Endothelial cell (in vitro differentiated cells): ENCODE results near the gene BLVRB. TPM values are rescaled to one million over a fixed set of nuclear protein-coding genes. Genes with fewer than 3 reads are reported as not detected.

Experiments used
- DNase-seq: peaks from one replicate; pipeline ENCODE4 v3.0.0; 2021; ENCODE audit warnings: low spot score
- H3K27ac Mint-ChIP-seq: one replicate; pipeline ENCODE4 v1.8.0; 2021; ENCODE audit warnings: mixed read lengths, inconsistent platforms; ENCODE audit not compliant: unreplicated experiment
- H3K27me3 Mint-ChIP-seq: one replicate; pipeline ENCODE4 v1.8.0; 2021; ENCODE audit warnings: mild to moderate bottlenecking, moderate library complexity, mixed read lengths, inconsistent platforms; ENCODE audit not compliant: unreplicated experiment
- H3K36me3 Mint-ChIP-seq: one replicate; pipeline ENCODE4 v1.8.0; 2021; ENCODE audit warnings: mild to moderate bottlenecking, low read depth, mixed read lengths, inconsistent platforms; ENCODE audit not compliant: unreplicated experiment
- H3K4me1 Mint-ChIP-seq: one replicate; pipeline ENCODE4 v1.8.0; 2021; ENCODE audit warnings: mild to moderate bottlenecking, mixed read lengths, inconsistent platforms; ENCODE audit not compliant: unreplicated experiment
- H3K4me3 Mint-ChIP-seq: one replicate; pipeline ENCODE4 v1.8.0; 2021; ENCODE audit warnings: mild to moderate bottlenecking, mixed read lengths, inconsistent platforms; ENCODE audit not compliant: unreplicated experiment
- H3K9me3 Mint-ChIP-seq: one replicate; pipeline ENCODE4 v1.8.0; 2021; ENCODE audit warnings: mixed read lengths, inconsistent platforms; ENCODE audit not compliant: unreplicated experiment
- CTCF ChIP-seq: fragments of 200-600 bp; sonication (generic); IDR thresholded peaks from one replicate; pipeline ENCODE4 v1.5.0; 2021; ENCODE audit warnings: antibody characterized with exemption; ENCODE audit not compliant: unreplicated experiment
- total RNA-seq: library from RNA; stranded (reverse); fragmentation: NEBNext Ultra II Directional; extraction: Animal tissue kit (Norgen Biotek cat#: 25700); gene quantifications from one replicate; pipeline ENCODE4 v1.2.1, GENCODE V29; 2021; ENCODE audit not compliant: unreplicated experiment

The BLVRB gene
- total RNA-seq, 1 donor from 2014 or later = 17.5 TPM

GRCh38 chr19:40445780-40446262 lies 19.7 kb downstream of the BLVRB start:
- Mint-ChIP-seq H3K36me3 (peaks cover 21% of the 10 kb centered on the region), H3K9me3 (no peaks in the 10 kb centered on the region), H3K4me3 (peak overlapping the region; percentile 76), H3K27me3 (peaks cover 6% of the 10 kb centered on the region), H3K27ac (peak overlapping the region; percentile 42), H3K4me1 (peaks cover 18% of the 10 kb centered on the region)
- DNase-seq = no peak
- no peak for TF ChIP-seq CTCF

- Mint-ChIP-seq H3K36me3 (peaks cover 21% of the 10 kb centered on the region), H3K27me3 (peaks cover 6% of the 10 kb centered on the region), H3K4me3 (peak overlapping the region; percentile 94), H3K9me3 (no peaks in the 10 kb centered on the region), H3K27ac (peak overlapping the region; percentile 99), H3K4me1 (peaks cover 18% of the 10 kb centered on the region)
- no peak for TF ChIP-seq CTCF
- DNase-seq = no peak
Measured at GRCh38 chr19:40444825-40445312, 20.7 kb downstream of the BLVRB start.

- H3K9me3 Mint-ChIP-seq = no peaks in the 10 kb centered on the region
- peaks cover 18% of the 10 kb centered on the region for H3K4me1 Mint-ChIP-seq
- H3K36me3 Mint-ChIP-seq = peaks cover 21% of the 10 kb centered on the region
- DNase-seq = peak; percentile 99
- TF ChIP-seq CTCF = no peak
- H3K27me3 Mint-ChIP-seq = peaks cover 6% of the 10 kb centered on the region
- peak within 1 kb of the TSS; percentile 99 for H3K4me3 Mint-ChIP-seq
- peak within 1 kb of the TSS; percentile 100 for H3K27ac Mint-ChIP-seq
Measured at GRCh38 chr19:40444000-40444824, 21.3 kb downstream of the BLVRB start, which contains the start of gene SERTAD3. TSS of gene SERTAD3 (minus strand) at chr19:40444335. CDS start at chr19:40442080, 2,255 bp downstream.

- H3K27ac Mint-ChIP-seq = peak overlapping the region; percentile 100
- peak overlapping the region; percentile 99 for H3K4me3 Mint-ChIP-seq
- peaks cover 6% of the 10 kb centered on the region for H3K27me3 Mint-ChIP-seq
- peak; percentile 99 for DNase-seq
- H3K9me3 Mint-ChIP-seq = no peaks in the 10 kb centered on the region
- peaks cover 18% of the 10 kb centered on the region for H3K4me1 Mint-ChIP-seq
- no peak for TF ChIP-seq CTCF
- H3K36me3 Mint-ChIP-seq = peaks cover 21% of the 10 kb centered on the region
Measured at GRCh38 chr19:40443131-40443999, 22.2 kb downstream of the BLVRB start.
